Esophagus squamous epithelium (tissue), 5 donors: ENCODE results near the gene PRR35. TPM values are rescaled to one million over a fixed set of nuclear protein-coding genes. Genes with fewer than 3 reads are reported as not detected.

ENCODE experiments used
- DNase-seq: peaks from one replicate; lab custom pipeline; 2025; lab: John Stamatoyannopoulos, UW
- H3K27ac ChIP-seq, 4 donors: fragments of 200-600 bp; sonication (generic); one replicate each; pipeline ENCODE4 v1.5.1; 2016 to 2019; ENCODE audit warnings: mild to moderate bottlenecking in 1 of 4
- H3K27me3 ChIP-seq, 4 donors: fragments of 200-600 bp; sonication (generic); 1 replicate in 3 of 4; 2 replicates in 1 of 4; pipeline versions ENCODE4 v1.5.1 to v1.6.0; 2017 to 2021; ENCODE audit warnings: antibody characterized with exemption in 1 of 4
- H3K36me3 ChIP-seq, 3 donors: fragments of 200-600 bp; sonication (generic); one replicate each; pipeline ENCODE4 v1.5.1; 2016 to 2019
- H3K4me1 ChIP-seq, 3 donors: fragments of 200-600 bp; sonication (generic); one replicate each; pipeline ENCODE4 v1.5.1; 2017 to 2019
- H3K4me3 ChIP-seq, 4 donors: fragments of 200-600 bp; sonication (generic); 1 replicate in 3 of 4; 2 replicates in 1 of 4; pipeline ENCODE4 v1.5.1; 2016 to 2019; ENCODE audit warnings: mild to moderate bottlenecking in 2 of 4, moderate library complexity in 1 of 4
- H3K9me3 ChIP-seq, 3 donors: fragments of 200-600 bp; sonication (generic); one replicate each; pipeline ENCODE4 v1.5.1; 2016 to 2019
- CTCF ChIP-seq, 6 experiments: fragments of 450-650 bp in 4 of 6; fragments of 200-600 bp in 2 of 6; sonication (generic) in 2 of 6; IDR thresholded peaks; one replicate each; pipeline ENCODE4 v1.5.1; 2016 to 2019; ENCODE audit warnings: antibody characterized with exemption in 6 of 6, mild to moderate bottlenecking in 4 of 6, moderate library complexity in 4 of 6
- POLR2A ChIP-seq, 4 donors: fragments of 450-650 bp; IDR thresholded peaks; one replicate each; pipeline ENCODE4 v1.6.1; 2017; ENCODE audit warnings: antibody characterized with exemption in 4 of 4, mild to moderate bottlenecking in 4 of 4, moderate library complexity in 3 of 4
- WGBS, 2 donors: methylation state at CpG; one replicate each; pipeline ENCODE4 v1.1.5; 2018; 5-methylcytosine and 5-hydroxymethylcytosine counted together
- intact Hi-C: fragments of 100-400 bp; cut with DNase I; formaldehyde crosslinking; loops from one replicate; pipeline ENCODE4 v1.15.0; 2022
- total RNA-seq, 4 donors: library from RNA; depleted of rRNA; stranded (reverse); fragments of >200 nt; gene quantifications; one replicate each; pipeline ENCODE4 v1.1.0, GENCODE V29; 2016
- donor health status: DM: yes; HTN: yes; CAD: no.

The PRR35 gene
- not detected for total RNA-seq

GRCh38 chr16:560204-560700 is at the start of gene PRR35:
Gene PRR35 (plus strand): TSS chr16:560394. CDS start chr16:563295, 2,901 bp downstream.
- peaks cover 7 to 32% (median 13%) of the 10 kb centered on the region in 3 donors for H3K4me1 ChIP-seq
- TF ChIP-seq CTCF (IDR thresholded peaks at IDR 0.05) = no peak
- no peak for TF ChIP-seq POLR2A (IDR thresholded peaks at IDR 0.05)
- DNase-seq = no peak
- WGBS, 2 donors = no CpG with 5 or more reads among the region's 84 CpGs
- intact Hi-C loops = no loop called here
- H3K4me3 ChIP-seq = peak within 1 kb of the TSS in 2 of 4 donors; percentile 30 to 53
- H3K27ac ChIP-seq = no peak within 1 kb of the TSS
- H3K27me3 ChIP-seq = peaks cover 13 to 83% (median 21%) of the 10 kb centered on the region in 4 donors
- no peaks in the 10 kb centered on the region for H3K9me3 ChIP-seq
- no peaks in the 10 kb centered on the region for H3K36me3 ChIP-seq

- Histone ChIP-seq H3K27ac (no peak overlapping the region), H3K4me1 (no peaks in the 10 kb centered on the region), H3K4me3 (no peak overlapping the region), H3K27me3 (no peaks in the 10 kb centered on the region), H3K9me3 (no peaks in the 10 kb centered on the region), H3K36me3 (peaks cover 0 to 38% (median 0%) of the 10 kb centered on the region in 3 donors)
- WGBS, 2 donors = 83 to 96% methylated on average over 4 to 6 of the region's 6 CpGs
- no peak for DNase-seq
- intact Hi-C loops = no loop called here
- TF ChIP-seq CTCF (IDR thresholded peaks at IDR 0.05) (no peak), POLR2A (IDR thresholded peaks at IDR 0.05) (no peak)
Observed at GRCh38 chr16:512802-513201, 47.4 kb upstream of the PRR35 start.

- Histone ChIP-seq H3K27ac (no peak overlapping the region), H3K36me3 (peaks cover 0 to 40% (median 0%) of the 10 kb centered on the region in 3 donors), H3K4me3 (no peak overlapping the region), H3K9me3 (no peaks in the 10 kb centered on the region), H3K27me3 (no peaks in the 10 kb centered on the region), H3K4me1 (no peaks in the 10 kb centered on the region)
- WGBS, 2 donors = 97% methylated on average over 4 of the region's 10 CpGs; no CpG with 5 or more reads in 1 of the 2 donors
- no peak for TF ChIP-seq POLR2A (IDR thresholded peaks at IDR 0.05)
- TF ChIP-seq CTCF (IDR thresholded peaks at IDR 0.05) = peak in 1 of 6 experiments; percentile 5
- intact Hi-C loops = no loop called here
- DNase-seq = no peak
Observed at GRCh38 chr16:513950-514349, 46.2 kb upstream of the PRR35 start.

GRCh38 chr16:515175-515938 is 44.8 kb upstream of the PRR35 start:
- no peaks in the 10 kb centered on the region for H3K4me1 ChIP-seq
- no peaks in the 10 kb centered on the region for H3K9me3 ChIP-seq
- intact Hi-C loops = no loop called here
- H3K27me3 ChIP-seq = no peaks in the 10 kb centered on the region
- no peak for DNase-seq
- no peak for TF ChIP-seq CTCF (IDR thresholded peaks at IDR 0.05)
- no peak for TF ChIP-seq POLR2A (IDR thresholded peaks at IDR 0.05)
- no peak overlapping the region for H3K27ac ChIP-seq
- WGBS, 2 donors = 92 to 95% methylated on average over 14 to 22 of the region's 45 CpGs
- peaks cover 0 to 54% (median 0%) of the 10 kb centered on the region in 3 donors for H3K36me3 ChIP-seq
- H3K4me3 ChIP-seq = no peak overlapping the region

- Histone ChIP-seq H3K4me1 (no peaks in the 10 kb centered on the region), H3K36me3 (peaks cover 0 to 59% (median 0%) of the 10 kb centered on the region in 3 donors), H3K27me3 (no peaks in the 10 kb centered on the region), H3K9me3 (no peaks in the 10 kb centered on the region), H3K27ac (no peak overlapping the region), H3K4me3 (no peak overlapping the region)
- TF ChIP-seq POLR2A (IDR thresholded peaks at IDR 0.05) (no peak), CTCF (IDR thresholded peaks at IDR 0.05) (no peak)
- WGBS, 2 donors = 60 to 100% methylated on average over 1 to 2 of the region's 11 CpGs
- DNase-seq = no peak
- intact Hi-C loops = no loop called here
Observed at GRCh38 chr16:515939-516226, 44.3 kb upstream of the PRR35 start.
